Spleen (tissue), 11 donors: ENCODE data around the gene OPHN1. TPM values are rescaled to one million over a fixed set of nuclear protein-coding genes. Genes with fewer than 3 reads are reported as not detected.
A peak's percentile ranks its signal among the peaks of the same experiment; 100 is the strongest.

ENCODE experiments used
- DNase-seq: peaks from one replicate; pipeline ENCODE4 v3.0.0-alpha.2; 2020
- H3K27ac ChIP-seq, 8 donors: fragments of 200-600 bp; sonication (generic) in 7 of 8; 1 replicate in 4 of 8; 2 replicates in 4 of 8; pipeline versions ENCODE4 v1.5.0 to v1.8.0; 2016 to 2021; ENCODE audit warnings: inconsistent platforms in 4 of 8, mild to moderate bottlenecking in 4 of 8, moderate library complexity in 1 of 8
- H3K27me3 ChIP-seq, 7 donors: fragments of 200-600 bp; sonication (generic) in 6 of 7; replicated peaks in 1 of 7; 1 replicate in 4 of 7; 2 replicates in 3 of 7; pipeline versions ENCODE4 v1.5.0 to v1.8.0; 2016 to 2021; ENCODE audit warnings: inconsistent platforms in 3 of 7, mild to moderate bottlenecking in 1 of 7
- H3K36me3 ChIP-seq, 6 donors: fragments of 200-600 bp; sonication (generic) in 5 of 6; 1 replicate in 4 of 6; 2 replicates in 2 of 6; pipeline versions ENCODE4 v1.5.0 to v1.8.0; 2016 to 2021; ENCODE audit warnings: inconsistent platforms in 2 of 6
- H3K4me1 ChIP-seq, 6 donors: fragments of 200-600 bp; sonication (generic) in 5 of 6; 1 replicate in 3 of 6; 2 replicates in 3 of 6; pipeline versions ENCODE4 v1.5.0 to v1.8.0; 2016 to 2021; ENCODE audit warnings: inconsistent platforms in 3 of 6
- H3K4me3 ChIP-seq, 8 donors: fragments of 200-600 bp; sonication (generic) in 7 of 8; 1 replicate in 4 of 8; 2 replicates in 4 of 8; pipeline versions ENCODE4 v1.5.0 to v1.8.0; 2016 to 2021; ENCODE audit warnings: inconsistent platforms in 4 of 8, mild to moderate bottlenecking in 4 of 8, moderate library complexity in 2 of 8
- H3K9me3 ChIP-seq, 8 donors: fragments of 200-600 bp; sonication (generic) in 7 of 8; 1 replicate in 4 of 8; 2 replicates in 4 of 8; pipeline versions ENCODE4 v1.5.0 to v1.8.0; 2016 to 2021; ENCODE audit warnings: inconsistent platforms in 4 of 8
- POLR2A ChIP-seq, 3 donors: fragments of 450-650 bp; IDR thresholded peaks; one replicate each; pipeline ENCODE4 v1.5.1; 2017; ENCODE audit warnings: antibody characterized with exemption in 3 of 3, mild to moderate bottlenecking in 1 of 3
- POLR2AphosphoS5 ChIP-seq, 3 donors: sonication (generic); formaldehyde crosslinking; IDR thresholded peaks; one replicate each; pipeline ENCODE4 v1.5.1; 2017; ENCODE audit warnings: antibody characterized with exemption in 3 of 3
- WGBS, 5 donors: extraction: QIAGEN DNeasy Blood & Tissue Kit in 3 of 5; methylation state at CpG; one replicate each; pipeline versions ENCODE4 v1.1.5 to v1.1.7; 2013 to 2018; 5-methylcytosine and 5-hydroxymethylcytosine counted together
- intact Hi-C: fragments of 100-400 bp; cut with DNase I; formaldehyde crosslinking; loops from one replicate; pipeline ENCODE4 v1.15.0; 2023; ENCODE audit warnings: low total_unique reads
- polyA plus RNA-seq, 3 donors: library from polyadenylated mRNA; stranded (reverse); fragments of 200-250 nt; gene quantifications; one replicate each; pipeline ENCODE4 v1.2.1, GENCODE V29; 2013
- total RNA-seq, 7 donors: library from RNA; depleted of rRNA in 3 of 7; stranded (reverse); fragments of >200 nt in 3 of 7; fragmentation: NEBNext Ultra II Directional in 4 of 7; extraction: Animal tissue kit (Norgen Biotek cat#: 25700) in 4 of 7; gene quantifications; one replicate each; pipeline versions ENCODE4 v1.1.0 to v1.2.1, GENCODE V29; 2016 to 2021
- TF ChIP-seq, protein P1 (sequence below), 11 experiments: fragments of 200-600 bp in 7 of 11; fragments of 450-650 bp in 4 of 11; sonication (generic) in 4 of 11; IDR thresholded peaks in 8 of 11; conservative IDR thresholded peaks in 3 of 11; 1 replicate in 7 of 11; 2 replicates in 4 of 11; pipeline versions ENCODE4 v1.4.0 to v1.8.0; 2016 to 2021; ENCODE audit warnings: antibody characterized with exemption in 11 of 11, inconsistent platforms in 4 of 11, mild to moderate bottlenecking in 1 of 11
- donor health status: healthy with polysubstance abuse.
- donor health status: DM: no; HTN: no; CAD: no; lungs with moderate emphysema.
- donor health status: DM: no; HTN: no; CAD: no.
- donor health status: Bipolar disorder and iron deficiency.
- donor health status: healthy.
- donor health status: DM: no; HTN: no; CAD: no.
- donor health status: DM: yes; HTN: yes; CAD: no.

OPHN1 gene
- total and polyA plus RNA-seq, 10 donors = 0.20 to 4.6 (median 3.1) TPM

DNA sequence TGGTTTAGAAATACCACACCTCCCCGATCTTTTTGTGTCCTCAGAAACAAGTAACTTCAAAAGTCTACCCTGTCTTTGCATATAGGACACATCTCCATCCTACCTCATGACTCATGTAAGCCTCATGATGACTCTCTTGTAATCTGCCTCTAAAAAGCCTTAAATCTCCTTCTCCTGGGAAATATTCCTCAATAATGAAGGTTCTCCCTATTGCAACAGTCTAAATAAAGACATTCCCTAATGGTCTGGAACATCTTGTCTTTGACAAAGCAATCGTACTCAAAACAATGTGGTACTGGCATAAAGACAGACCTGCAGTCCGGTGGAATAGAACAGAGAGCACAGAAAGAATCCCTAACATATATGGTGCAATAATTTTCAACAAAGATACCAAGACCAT, 257.7 kb downstream of the OPHN1 start:
- no peak for DNase-seq
- intact Hi-C loops = no loop called here
- Histone ChIP-seq H3K9me3 (no peaks in the 10 kb centered on the region), H3K36me3 (no peaks in the 10 kb centered on the region), H3K27me3 (no peaks in the 10 kb centered on the region), H3K4me1 (no peaks in the 10 kb centered on the region), H3K4me3 (no peak overlapping the region), H3K27ac (no peak overlapping the region)
- WGBS, 5 donors = 60 to 97% (median 91%) methylated on average over 3 of the region's 3 CpGs
- TF ChIP-seq POLR2A (IDR thresholded peaks at IDR 0.05) (no peak), POLR2AphosphoS5 (IDR thresholded peaks at IDR 0.05) (no peak)
- TF ChIP-seq, protein P1, sequence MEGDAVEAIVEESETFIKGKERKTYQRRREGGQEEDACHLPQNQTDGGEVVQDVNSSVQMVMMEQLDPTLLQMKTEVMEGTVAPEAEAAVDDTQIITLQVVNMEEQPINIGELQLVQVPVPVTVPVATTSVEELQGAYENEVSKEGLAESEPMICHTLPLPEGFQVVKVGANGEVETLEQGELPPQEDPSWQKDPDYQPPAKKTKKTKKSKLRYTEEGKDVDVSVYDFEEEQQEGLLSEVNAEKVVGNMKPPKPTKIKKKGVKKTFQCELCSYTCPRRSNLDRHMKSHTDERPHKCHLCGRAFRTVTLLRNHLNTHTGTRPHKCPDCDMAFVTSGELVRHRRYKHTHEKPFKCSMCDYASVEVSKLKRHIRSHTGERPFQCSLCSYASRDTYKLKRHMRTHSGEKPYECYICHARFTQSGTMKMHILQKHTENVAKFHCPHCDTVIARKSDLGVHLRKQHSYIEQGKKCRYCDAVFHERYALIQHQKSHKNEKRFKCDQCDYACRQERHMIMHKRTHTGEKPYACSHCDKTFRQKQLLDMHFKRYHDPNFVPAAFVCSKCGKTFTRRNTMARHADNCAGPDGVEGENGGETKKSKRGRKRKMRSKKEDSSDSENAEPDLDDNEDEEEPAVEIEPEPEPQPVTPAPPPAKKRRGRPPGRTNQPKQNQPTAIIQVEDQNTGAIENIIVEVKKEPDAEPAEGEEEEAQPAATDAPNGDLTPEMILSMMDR (IDR thresholded peaks at IDR 0.05 in 8 of 11, conservative IDR thresholded peaks at IDR 0.05 in 3 of 11) = no peak

DNA sequence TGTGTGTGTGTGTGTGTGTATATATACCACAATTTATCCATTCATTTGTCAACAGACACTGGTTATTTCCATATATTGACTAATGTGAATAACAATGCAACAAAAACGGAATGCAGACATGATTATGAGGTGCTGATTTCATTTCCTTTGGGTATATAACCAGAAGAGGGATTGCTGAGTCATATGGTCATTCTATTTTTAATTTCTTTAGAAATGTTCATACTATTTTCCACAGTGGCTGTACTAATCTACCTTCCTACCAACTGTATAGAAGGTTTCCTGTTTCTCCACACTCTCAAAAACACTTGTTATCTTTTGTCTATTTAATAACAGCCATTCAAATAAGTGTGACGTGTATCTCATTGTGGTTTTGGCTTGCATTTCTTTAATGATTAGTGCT, 269.9 kb downstream of the OPHN1 start:
- no peaks in the 10 kb centered on the region for H3K36me3 ChIP-seq
- H3K9me3 ChIP-seq = no peaks in the 10 kb centered on the region
- no peaks in the 10 kb centered on the region for H3K27me3 ChIP-seq
- 15 to 25% (median 18%) methylated on average over 2 of the region's 2 CpGs for WGBS, 5 donors
- H3K4me1 ChIP-seq = no peaks in the 10 kb centered on the region
- no peak for DNase-seq
- H3K4me3 ChIP-seq = no peak overlapping the region
- no peak for TF ChIP-seq POLR2AphosphoS5 (IDR thresholded peaks at IDR 0.05)
- TF ChIP-seq, protein P1 (IDR thresholded peaks at IDR 0.05 in 8 of 11, conservative IDR thresholded peaks at IDR 0.05 in 3 of 11) = no peak
- no peak for TF ChIP-seq POLR2A (IDR thresholded peaks at IDR 0.05)
- intact Hi-C loops = no loop called here
- no peak overlapping the region for H3K27ac ChIP-seq

DNA sequence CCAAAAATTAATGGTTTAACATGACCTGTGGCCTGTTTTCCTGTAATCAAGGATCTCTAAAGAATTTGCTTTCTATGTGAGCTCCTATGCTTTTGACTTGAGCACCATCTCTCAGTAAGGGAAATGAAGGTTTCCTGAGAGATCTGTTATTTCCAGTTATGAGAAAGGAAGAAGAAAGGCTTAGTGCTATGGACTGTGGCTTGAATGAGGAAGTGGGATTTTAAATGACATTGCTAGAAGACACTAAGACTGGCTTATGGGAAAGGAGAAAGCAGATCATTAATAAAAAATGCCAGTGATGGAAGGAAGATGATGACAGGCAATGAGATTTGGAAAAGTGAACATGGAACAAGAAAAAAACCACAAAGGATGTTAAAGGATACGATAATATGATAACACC, 285.4 kb downstream of the OPHN1 start:
- Histone ChIP-seq H3K27me3 (no peaks in the 10 kb centered on the region), H3K36me3 (no peaks in the 10 kb centered on the region), H3K27ac (no peak overlapping the region), H3K4me1 (no peaks in the 10 kb centered on the region), H3K9me3 (no peaks in the 10 kb centered on the region), H3K4me3 (no peak overlapping the region)
- intact Hi-C loops = no loop called here
- DNase-seq = no peak
- TF ChIP-seq POLR2AphosphoS5 (IDR thresholded peaks at IDR 0.05) = no peak
- no peak for TF ChIP-seq POLR2A (IDR thresholded peaks at IDR 0.05)
- TF ChIP-seq, protein P1 (IDR thresholded peaks at IDR 0.05 in 8 of 11, conservative IDR thresholded peaks at IDR 0.05 in 3 of 11) = no peak
- 19 to 38% (median 25%) methylated on average over 1 of the region's 1 CpG for WGBS, 5 donors

DNA sequence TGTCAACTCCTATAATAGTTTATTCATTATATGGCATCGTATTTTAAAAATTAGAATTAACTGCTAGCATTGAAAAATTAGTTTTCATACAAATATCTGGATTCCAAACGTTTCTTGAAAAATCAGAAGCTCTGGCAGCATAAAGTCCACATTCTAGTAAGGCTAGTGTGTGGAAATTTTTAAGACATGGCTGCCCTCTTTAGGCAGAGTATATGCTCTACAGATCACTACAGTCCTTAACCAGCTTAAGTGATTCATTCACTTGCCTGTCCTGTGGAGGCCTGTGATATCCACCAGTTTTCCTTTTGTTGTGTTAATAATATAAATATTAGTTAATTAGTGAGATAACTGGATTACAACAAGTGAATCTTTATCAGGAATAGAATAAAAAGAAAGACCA, 287.2 kb downstream of the OPHN1 start:
- no peak for DNase-seq
- Histone ChIP-seq H3K4me3 (no peak overlapping the region), H3K27ac (no peak overlapping the region), H3K9me3 (no peaks in the 10 kb centered on the region), H3K36me3 (no peaks in the 10 kb centered on the region), H3K4me1 (no peaks in the 10 kb centered on the region), H3K27me3 (no peaks in the 10 kb centered on the region)
- 14 to 31% (median 21%) methylated on average over 2 of the region's 2 CpGs for WGBS, 5 donors
- intact Hi-C loops = no loop called here
- no peak for TF ChIP-seq POLR2A (IDR thresholded peaks at IDR 0.05)
- TF ChIP-seq, protein P1 (IDR thresholded peaks at IDR 0.05 in 8 of 11, conservative IDR thresholded peaks at IDR 0.05 in 3 of 11) = peak in 2 of 11 experiments; percentile 12 to 15
